Measurements from ENCODE around the gene LONRF3. TPM values are rescaled to one million over a fixed set of nuclear protein-coding genes. Genes with fewer than 3 reads are reported as not detected.

LONRF3 gene
- total and polyA plus RNA-seq, 4 donors, result 2.8 to 8.4 (median 4.2) TPM

DNA sequence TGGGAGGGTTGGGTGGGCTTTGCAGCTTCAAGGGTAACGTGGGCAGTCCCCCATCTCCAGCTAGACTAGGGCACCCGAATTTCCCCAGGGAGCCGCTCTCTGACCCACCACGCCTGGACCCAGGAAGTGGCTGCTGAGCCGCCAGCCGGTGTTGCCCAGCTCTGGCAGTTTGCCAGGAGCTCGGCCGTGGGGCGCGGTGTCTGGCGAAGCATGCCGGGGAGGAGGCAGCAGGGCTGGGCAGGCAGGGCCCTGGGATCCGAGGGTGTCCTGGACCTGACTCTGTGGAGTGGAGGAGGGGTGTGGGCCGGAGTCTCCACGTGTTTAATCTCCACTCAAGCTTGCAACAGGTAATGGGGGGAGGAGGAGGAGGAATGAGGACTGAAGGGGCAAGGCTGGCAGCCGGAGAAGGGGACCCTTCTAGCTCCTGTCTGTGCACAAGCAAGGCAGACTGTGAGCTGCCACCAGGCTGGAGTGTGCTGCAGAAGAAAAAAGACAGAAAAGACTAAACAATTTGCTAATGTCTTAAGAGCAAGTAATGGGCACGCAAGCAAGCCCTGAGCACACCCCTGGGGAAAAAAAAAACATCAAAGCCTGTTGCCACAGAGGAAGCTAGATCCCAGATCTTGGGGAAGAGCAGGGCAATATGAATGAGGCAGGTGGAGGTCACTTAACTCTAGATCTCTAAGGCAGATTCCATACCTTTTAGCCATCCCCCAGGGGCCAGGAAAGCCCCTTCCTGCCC, 2.4 kb downstream of the LONRF3 start:
- peak; percentile 20 for ATAC-seq (ENCODE audit: low FRiP score)
- intact Hi-C loops (cut with DNase I), result loop anchor here (10.0 kb wide), 2 partner anchors 122 to 132 kb away; no protein-coding TSS in a partner anchor

GRCh38 chrX:118977424-118977823, 3.0 kb downstream of the LONRF3 start:
- no peak for DNase-seq
- Histone ChIP-seq H3K4me1 (ENCODE audit: control insufficient read depth in 1 of 2, insufficient read depth in 2 of 2, low read length in 2 of 2) (no peaks in the 10 kb centered on the region), H3K4me3 (ENCODE audit: low read length in 2 of 2) (no peak overlapping the region), H3K27ac (ENCODE audit: low read depth in 1 of 2, low read length in 2 of 2) (no peak overlapping the region), H3K9me3 (ENCODE audit: control insufficient read depth, low read length) (no peaks in the 10 kb centered on the region), H3K36me3 (ENCODE audit: control insufficient read depth in 1 of 2, insufficient read depth in 2 of 2, low read length in 1 of 2) (peaks cover 0 to 3% of the 10 kb centered on the region in 2 donors), H3K27me3 (ENCODE audit: control insufficient read depth in 1 of 2, insufficient read depth in 2 of 2, low read length in 1 of 2) (no peaks in the 10 kb centered on the region)
- no peak for ATAC-seq (ENCODE audit: low FRiP score)
- WGBS, 2 donors, result 74 to 89% methylated on average over 3 of the region's 3 CpGs
- intact Hi-C loops (cut with DNase I), result loop anchor here (10.0 kb wide), 2 partner anchors 123 to 133 kb away; no protein-coding TSS in a partner anchor

More for the DNA sequence above, 2.4 kb downstream of the LONRF3 start:
- H3K4me1 ChIP-seq (ENCODE audit: control insufficient read depth in 1 of 2, insufficient read depth in 2 of 2, low read length in 2 of 2), result no peaks in the 10 kb centered on the region
- WGBS, 2 donors, result 3 to 30% methylated on average over 17 of the region's 17 CpGs
- DNase-seq, result peak; percentile 74 to 85
- no peaks in the 10 kb centered on the region for H3K27me3 ChIP-seq (ENCODE audit: control insufficient read depth in 1 of 2, insufficient read depth in 2 of 2, low read length in 1 of 2)
- no peaks in the 10 kb centered on the region for H3K36me3 ChIP-seq (ENCODE audit: control insufficient read depth in 1 of 2, insufficient read depth in 2 of 2, low read length in 1 of 2)
- no peaks in the 10 kb centered on the region for H3K9me3 ChIP-seq (ENCODE audit: control insufficient read depth, low read length)
- H3K4me3 ChIP-seq (ENCODE audit: low read length in 2 of 2), result peak overlapping the region in 1 of 2 donors; percentile 1
- peak overlapping the region in 1 of 2 donors; percentile 72 for H3K27ac ChIP-seq (ENCODE audit: low read depth in 1 of 2, low read length in 2 of 2)

DNA sequence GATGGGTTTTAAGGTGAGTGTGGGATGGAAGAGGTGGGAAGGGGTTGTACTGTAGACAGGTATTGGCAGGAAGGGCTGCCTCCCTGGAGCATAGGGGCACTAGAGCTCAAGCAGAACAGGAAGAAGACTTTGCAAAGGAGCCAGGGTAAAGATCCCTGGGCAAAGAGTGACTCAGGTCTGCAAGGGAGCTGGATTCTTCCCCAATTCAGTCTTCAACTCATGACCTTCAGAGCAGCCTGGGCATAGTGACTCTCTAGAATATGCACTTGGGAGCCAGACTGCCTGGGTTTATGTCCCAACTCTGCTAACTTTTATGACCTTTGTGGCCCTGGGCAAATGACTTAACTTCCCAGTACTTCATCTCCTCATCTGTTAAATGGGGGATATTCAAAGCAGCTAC, 4.0 kb downstream of the LONRF3 start:
- ATAC-seq (ENCODE audit: low FRiP score), result no peak
- intact Hi-C loops (cut with DNase I), result loop anchor here (10.0 kb wide), 2 partner anchors 124 to 134 kb away; no protein-coding TSS in a partner anchor

GRCh38 chrX:118980761-118981160, 6.3 kb downstream of the LONRF3 start:
- 60 to 85% methylated on average over 1 of the region's 1 CpG for WGBS, 2 donors
- no peak for DNase-seq

More for the DNA sequence above, 4.0 kb downstream of the LONRF3 start:
- Histone ChIP-seq H3K4me1 (ENCODE audit: control insufficient read depth in 1 of 2, insufficient read depth in 2 of 2, low read length in 2 of 2) (no peaks in the 10 kb centered on the region), H3K36me3 (ENCODE audit: control insufficient read depth in 1 of 2, insufficient read depth in 2 of 2, low read length in 1 of 2) (peaks cover 0 to 3% of the 10 kb centered on the region in 2 donors), H3K27me3 (ENCODE audit: control insufficient read depth in 1 of 2, insufficient read depth in 2 of 2, low read length in 1 of 2) (no peaks in the 10 kb centered on the region), H3K27ac (ENCODE audit: low read depth in 1 of 2, low read length in 2 of 2) (no peak overlapping the region), H3K4me3 (ENCODE audit: low read length in 2 of 2) (no peak overlapping the region), H3K9me3 (ENCODE audit: control insufficient read depth, low read length) (no peaks in the 10 kb centered on the region)
- DNase-seq, result no peak

DNA sequence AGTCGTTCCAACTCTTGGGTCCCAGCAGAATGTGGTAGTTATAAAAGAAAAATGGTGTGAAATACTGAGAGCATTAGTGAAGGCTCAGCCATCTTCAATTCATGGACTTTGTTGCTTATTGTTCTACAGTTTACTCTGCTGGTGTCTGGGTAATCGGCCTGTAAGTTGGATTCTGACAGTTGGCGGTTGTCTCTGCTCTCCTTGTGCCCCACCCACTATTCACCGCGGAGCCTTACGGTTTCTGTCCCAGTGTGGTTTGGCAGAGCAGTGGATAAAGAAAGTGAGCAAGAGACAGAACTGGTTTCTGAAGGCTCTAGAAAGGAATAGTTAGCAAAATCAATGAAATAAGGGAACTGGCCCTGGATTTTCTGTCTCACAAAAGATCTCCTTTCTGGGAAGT, 9.1 kb downstream of the LONRF3 start:
- no peak overlapping the region for H3K27ac ChIP-seq (ENCODE audit: low read depth in 1 of 2, low read length in 2 of 2)
- no peak overlapping the region for H3K4me3 ChIP-seq (ENCODE audit: low read length in 2 of 2)
- H3K36me3 ChIP-seq (ENCODE audit: control insufficient read depth in 1 of 2, insufficient read depth in 2 of 2, low read length in 1 of 2), result peaks cover 0 to 3% of the 10 kb centered on the region in 2 donors
- WGBS, 2 donors, result 65 to 86% methylated on average over 6 of the region's 6 CpGs
- no peaks in the 10 kb centered on the region for H3K9me3 ChIP-seq (ENCODE audit: control insufficient read depth, low read length)
- no peak for DNase-seq
- intact Hi-C loops (cut with DNase I), result no loop called here
- no peaks in the 10 kb centered on the region for H3K27me3 ChIP-seq (ENCODE audit: control insufficient read depth in 1 of 2, insufficient read depth in 2 of 2, low read length in 1 of 2)
- ATAC-seq (ENCODE audit: low FRiP score), result no peak
- H3K4me1 ChIP-seq (ENCODE audit: control insufficient read depth in 1 of 2, insufficient read depth in 2 of 2, low read length in 2 of 2), result no peaks in the 10 kb centered on the region

More at GRCh38 chrX:118980761-118981160, 6.3 kb downstream of the LONRF3 start:
- H3K4me1 ChIP-seq (ENCODE audit: control insufficient read depth in 1 of 2, insufficient read depth in 2 of 2, low read length in 2 of 2), result no peaks in the 10 kb centered on the region
- no peak overlapping the region for H3K4me3 ChIP-seq (ENCODE audit: low read length in 2 of 2)
- ATAC-seq (ENCODE audit: low FRiP score), result no peak
- no peaks in the 10 kb centered on the region for H3K27me3 ChIP-seq (ENCODE audit: control insufficient read depth in 1 of 2, insufficient read depth in 2 of 2, low read length in 1 of 2)
- H3K9me3 ChIP-seq (ENCODE audit: control insufficient read depth, low read length), result no peaks in the 10 kb centered on the region
- H3K36me3 ChIP-seq (ENCODE audit: control insufficient read depth in 1 of 2, insufficient read depth in 2 of 2, low read length in 1 of 2), result peaks cover 0 to 3% of the 10 kb centered on the region in 2 donors
- intact Hi-C loops (cut with DNase I), result no loop called here
- no peak overlapping the region for H3K27ac ChIP-seq (ENCODE audit: low read depth in 1 of 2, low read length in 2 of 2)

DNA sequence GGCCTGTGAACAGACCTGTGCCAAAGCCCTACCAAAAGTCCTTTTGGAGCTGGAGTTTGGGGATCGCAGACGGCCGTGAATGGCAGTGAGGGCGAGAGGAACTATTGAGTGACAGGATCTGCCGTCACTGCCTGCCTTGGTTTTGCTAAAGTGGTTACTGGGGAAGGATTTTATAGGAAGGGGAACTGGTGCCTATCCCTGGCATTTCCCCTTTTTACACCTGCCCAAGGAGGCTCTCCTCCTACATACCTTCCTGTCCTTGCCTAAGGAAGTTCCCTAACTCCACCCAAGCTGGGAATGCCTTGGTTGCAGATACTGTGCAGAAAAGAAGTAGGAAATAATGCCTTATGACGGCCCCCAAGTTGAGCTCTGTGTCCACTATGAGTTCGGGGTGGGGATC, 14.5 kb downstream of the LONRF3 start:
- no peaks in the 10 kb centered on the region for H3K9me3 ChIP-seq (ENCODE audit: control insufficient read depth, low read length)
- ATAC-seq (ENCODE audit: low FRiP score) (no peak), DNase-seq (no peak)
- no peak overlapping the region for H3K4me3 ChIP-seq (ENCODE audit: low read length in 2 of 2)
- intact Hi-C loops (cut with DNase I), result no loop called here
- no peaks in the 10 kb centered on the region for H3K27me3 ChIP-seq (ENCODE audit: control insufficient read depth in 1 of 2, insufficient read depth in 2 of 2, low read length in 1 of 2)
- H3K4me1 ChIP-seq (ENCODE audit: control insufficient read depth in 1 of 2, insufficient read depth in 2 of 2, low read length in 2 of 2), result no peaks in the 10 kb centered on the region
- no peak overlapping the region for H3K27ac ChIP-seq (ENCODE audit: low read depth in 1 of 2, low read length in 2 of 2)
- WGBS, 2 donors, result 77 to 92% methylated on average over 7 of the region's 7 CpGs
- H3K36me3 ChIP-seq (ENCODE audit: control insufficient read depth in 1 of 2, insufficient read depth in 2 of 2, low read length in 1 of 2), result peaks cover 2 to 4% of the 10 kb centered on the region in 2 donors

GRCh38 chrX:118989886-118990285, 15.5 kb downstream of the LONRF3 start:
- DNase-seq, result no peak
- H3K9me3 ChIP-seq (ENCODE audit: control insufficient read depth, low read length), result no peaks in the 10 kb centered on the region
- H3K4me1 ChIP-seq (ENCODE audit: control insufficient read depth in 1 of 2, insufficient read depth in 2 of 2, low read length in 2 of 2), result no peaks in the 10 kb centered on the region
- no peaks in the 10 kb centered on the region for H3K27me3 ChIP-seq (ENCODE audit: control insufficient read depth in 1 of 2, insufficient read depth in 2 of 2, low read length in 1 of 2)
- peaks cover 2 to 4% of the 10 kb centered on the region in 2 donors for H3K36me3 ChIP-seq (ENCODE audit: control insufficient read depth in 1 of 2, insufficient read depth in 2 of 2, low read length in 1 of 2)
- no peak for ATAC-seq (ENCODE audit: low FRiP score)
- H3K4me3 ChIP-seq (ENCODE audit: low read length in 2 of 2), result no peak overlapping the region
- no peak overlapping the region for H3K27ac ChIP-seq (ENCODE audit: low read depth in 1 of 2, low read length in 2 of 2)
- intact Hi-C loops (cut with DNase I), result no loop called here
- WGBS, 2 donors, result 80 to 88% methylated on average over 1 of the region's 1 CpG

DNA sequence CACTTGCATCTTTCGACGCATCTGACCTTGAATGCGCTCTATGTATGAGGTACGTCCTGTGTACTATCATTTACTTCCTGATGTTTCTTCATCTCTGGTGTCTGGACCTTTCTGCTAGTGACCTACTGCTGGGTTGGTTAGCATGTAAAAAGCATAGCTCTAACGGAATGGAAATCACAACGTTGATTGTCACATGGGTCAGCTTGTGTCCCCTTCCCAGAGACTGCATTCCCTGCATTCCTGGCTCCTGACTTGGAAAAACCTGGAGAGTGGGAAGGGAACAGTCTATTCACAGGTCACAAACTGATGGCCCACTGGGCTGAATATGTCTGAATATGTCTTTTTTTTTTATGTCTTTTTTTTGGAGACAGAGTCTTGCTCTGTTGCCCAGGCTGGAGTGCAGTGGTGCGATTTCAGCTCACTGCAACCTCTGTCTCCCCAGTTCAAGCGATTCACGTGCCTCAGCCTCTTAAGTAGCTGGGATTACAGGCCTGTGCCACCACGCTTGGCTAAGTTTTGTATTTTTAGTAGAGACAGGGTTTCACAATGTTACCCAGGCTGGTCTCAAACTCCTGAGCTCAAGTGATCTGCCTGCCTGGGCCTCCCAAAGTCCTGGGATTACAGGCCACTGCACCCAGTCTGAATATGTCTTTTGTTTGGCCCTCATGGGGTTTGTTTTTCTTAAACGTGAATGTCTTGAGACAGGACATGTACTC, 16.3 kb downstream of the LONRF3 start:
- Histone ChIP-seq H3K4me1 (ENCODE audit: control insufficient read depth in 1 of 2, insufficient read depth in 2 of 2, low read length in 2 of 2) (no peaks in the 10 kb centered on the region), H3K4me3 (ENCODE audit: low read length in 2 of 2) (no peak overlapping the region), H3K27me3 (ENCODE audit: control insufficient read depth in 1 of 2, insufficient read depth in 2 of 2, low read length in 1 of 2) (no peaks in the 10 kb centered on the region), H3K36me3 (ENCODE audit: control insufficient read depth in 1 of 2, insufficient read depth in 2 of 2, low read length in 1 of 2) (peaks cover 2 to 4% of the 10 kb centered on the region in 2 donors), H3K27ac (ENCODE audit: low read depth in 1 of 2, low read length in 2 of 2) (no peak overlapping the region), H3K9me3 (ENCODE audit: control insufficient read depth, low read length) (no peaks in the 10 kb centered on the region)
- intact Hi-C loops (cut with DNase I), result no loop called here
- no peak for ATAC-seq (ENCODE audit: low FRiP score)
- no peak for DNase-seq
- WGBS, 2 donors, result 64 to 78% methylated on average over 11 of the region's 11 CpGs

Data from aorta (tissue), 5 donors.